Left hindlimb (tissue), 1 donor: Measurements from ENCODE around the gene STARD3.

ENCODE experiments used
- DNase-seq: peaks from one replicate; pipeline ENCODE4 v3.0.0-alpha.2; 2018

Gene STARD3

GRCh38 chr17:39639043-39639442 lies 2.1 kb downstream of the STARD3 start:
- no peak for DNase-seq

GRCh38 chr17:39639566-39640458 lies 2.9 kb downstream of the STARD3 start:
- no peak for DNase-seq

- no peak for DNase-seq
Observed at GRCh38 chr17:39640591-39641031, 3.7 kb downstream of the STARD3 start.

- no peak for DNase-seq
Observed at GRCh38 chr17:39641097-39641496, 4.2 kb downstream of the STARD3 start.

- DNase-seq = no peak
Observed at GRCh38 chr17:39641883-39642282, 4.9 kb downstream of the STARD3 start.

GRCh38 chr17:39642291-39643074 lies 5.5 kb downstream of the STARD3 start:
- no peak for DNase-seq

GRCh38 chr17:39643271-39643670 lies 6.3 kb downstream of the STARD3 start:
- DNase-seq = no peak

GRCh38 chr17:39647256-39647655 lies 10.3 kb downstream of the STARD3 start:
- DNase-seq = no peak

- DNase-seq = no peak
Observed at GRCh38 chr17:39648616-39649366, 11.8 kb downstream of the STARD3 start.

- no peak for DNase-seq
Observed at GRCh38 chr17:39650121-39650579, 13.2 kb downstream of the STARD3 start.

- no peak for DNase-seq
Observed at GRCh38 chr17:39651923-39652586, 15.1 kb downstream of the STARD3 start.

- no peak for DNase-seq
Observed at GRCh38 chr17:39652587-39653315, 15.8 kb downstream of the STARD3 start.

- no peak for DNase-seq
Observed at GRCh38 chr17:39653316-39653661, 16.3 kb downstream of the STARD3 start.

GRCh38 chr17:39653662-39654331 lies 16.9 kb downstream of the STARD3 start:
- DNase-seq = no peak

GRCh38 chr17:39655105-39655504 lies 18.2 kb downstream of the STARD3 start:
- DNase-seq = no peak

GRCh38 chr17:39658346-39658745 lies 21.4 kb downstream of the STARD3 start:
- DNase-seq = no peak

- DNase-seq = no peak
Observed at GRCh38 chr17:39658760-39659159, 21.8 kb downstream of the STARD3 start.

- no peak for DNase-seq
Observed at GRCh38 chr17:39659279-39660010, 22.5 kb downstream of the STARD3 start.

GRCh38 chr17:39660011-39660360 lies 23.0 kb downstream of the STARD3 start:
- no peak for DNase-seq
